Activated naive CD8-positive, alpha-beta T cell treated with anti-CD3 and anti-CD28 coated beads, Interleukin-2, amount 50 U/mL, for 16 hours (primary cell): ENCODE data around the gene GFPT2.

ENCODE experiments used
- DNase-seq: peaks from one replicate; pipeline ENCODE4 v3.0.0-alpha.2; 2020; ENCODE audit warnings: low read depth, low spot score

Gene GFPT2

GRCh38 chr5:180350711-180351465, 2.2 kb downstream of the GFPT2 start:
- no peak for DNase-seq

DNA sequence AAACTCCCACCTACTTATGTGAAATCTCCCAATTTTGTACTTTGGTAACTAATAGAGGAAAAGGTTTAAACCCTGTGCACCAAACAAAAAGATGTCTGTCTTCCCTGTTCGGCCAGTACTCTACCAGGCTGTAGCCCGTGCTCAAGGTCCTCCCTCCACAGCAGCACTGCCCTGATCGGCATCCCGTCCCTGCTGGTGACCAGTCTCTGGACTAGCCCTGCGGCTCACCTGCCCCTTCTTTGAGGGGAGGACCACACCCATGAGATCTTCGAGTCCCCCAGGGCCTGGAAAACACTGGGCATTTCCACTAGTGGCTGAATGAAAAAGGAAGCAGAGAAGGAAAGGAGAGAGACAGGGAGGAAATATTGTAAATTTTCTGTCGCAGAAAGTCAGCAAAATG, 2.8 kb downstream of the GFPT2 start:
- DNase-seq, result no peak

DNA sequence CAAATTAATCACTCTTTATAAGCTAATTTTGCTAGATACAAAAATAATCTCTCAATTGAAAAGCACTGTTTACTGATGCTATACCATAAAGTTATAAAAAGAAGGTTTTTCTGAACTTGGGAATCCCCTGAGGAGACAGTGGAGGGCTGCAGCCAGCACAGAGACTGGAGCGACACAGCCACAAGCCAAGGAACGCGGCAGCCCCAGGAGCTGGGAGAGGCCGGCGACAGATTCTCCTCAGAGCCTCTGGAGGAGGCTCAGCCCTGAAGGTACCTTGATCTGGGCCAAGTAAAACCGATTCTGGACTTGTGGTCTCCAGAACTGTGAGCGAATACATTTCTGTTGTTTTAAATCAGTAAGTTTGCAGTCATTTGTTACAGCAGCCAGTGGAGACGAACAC, 3.7 kb downstream of the GFPT2 start:
- DNase-seq, result no peak

DNA sequence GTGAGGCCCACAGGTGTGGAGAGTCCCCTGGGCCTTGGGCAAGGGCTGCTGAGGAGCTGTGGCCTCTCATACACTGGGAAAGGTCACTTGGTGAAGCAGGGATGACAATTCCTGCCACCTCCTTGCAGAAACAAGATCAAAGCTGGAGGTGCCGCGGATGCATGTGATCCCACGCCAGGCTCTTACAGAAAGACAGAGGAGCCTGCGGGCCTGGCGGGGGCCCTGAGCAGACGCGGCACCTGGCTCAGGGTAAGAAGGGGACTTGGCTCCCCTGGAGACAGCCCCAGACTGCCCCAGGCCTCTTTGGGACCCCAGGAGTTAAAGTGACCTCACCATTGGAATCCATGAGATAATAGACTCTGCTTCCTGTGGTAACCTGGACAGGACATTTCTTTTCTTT, 4.8 kb downstream of the GFPT2 start:
- no peak for DNase-seq

DNA sequence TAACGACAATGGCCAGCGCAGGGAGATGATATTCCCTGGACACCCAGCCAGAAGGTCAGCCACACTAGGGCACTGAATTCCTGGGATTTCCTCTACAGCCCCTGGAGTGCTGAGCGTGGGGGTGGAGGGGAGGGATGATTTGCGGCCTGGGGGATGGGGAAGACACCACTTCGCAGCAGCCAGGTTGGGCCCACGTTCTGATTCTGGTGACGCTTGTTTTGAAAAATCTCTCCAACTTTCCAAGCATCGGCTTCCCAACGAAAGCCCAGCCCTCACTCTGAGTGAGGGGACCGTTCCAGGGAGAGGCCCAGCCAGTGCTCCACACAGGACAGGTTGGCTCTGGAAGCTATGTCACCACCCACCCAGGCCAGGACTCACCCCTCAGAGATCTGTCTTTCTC, 5.4 kb downstream of the GFPT2 start:
- no peak for DNase-seq

DNA sequence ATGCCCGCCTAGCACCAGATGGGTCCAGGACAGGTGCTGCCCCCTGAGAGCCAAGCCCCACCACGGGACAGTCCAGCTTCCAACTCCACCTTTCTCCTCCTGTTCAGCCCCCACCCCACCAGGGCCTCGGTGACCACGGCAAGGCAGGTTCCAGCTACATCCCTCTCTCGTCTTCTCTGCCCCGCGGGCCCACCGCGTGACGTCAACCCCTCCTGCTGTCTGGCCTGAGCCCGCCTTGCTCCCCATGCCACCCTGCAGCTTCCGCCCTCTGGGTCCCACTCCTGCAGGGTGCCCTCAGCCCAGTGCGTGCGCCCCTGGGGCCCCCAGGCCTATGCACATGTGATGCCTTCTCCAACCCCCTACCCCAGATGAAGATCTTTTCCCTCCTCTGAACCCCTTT, 6.8 kb downstream of the GFPT2 start:
- DNase-seq, result no peak

DNA sequence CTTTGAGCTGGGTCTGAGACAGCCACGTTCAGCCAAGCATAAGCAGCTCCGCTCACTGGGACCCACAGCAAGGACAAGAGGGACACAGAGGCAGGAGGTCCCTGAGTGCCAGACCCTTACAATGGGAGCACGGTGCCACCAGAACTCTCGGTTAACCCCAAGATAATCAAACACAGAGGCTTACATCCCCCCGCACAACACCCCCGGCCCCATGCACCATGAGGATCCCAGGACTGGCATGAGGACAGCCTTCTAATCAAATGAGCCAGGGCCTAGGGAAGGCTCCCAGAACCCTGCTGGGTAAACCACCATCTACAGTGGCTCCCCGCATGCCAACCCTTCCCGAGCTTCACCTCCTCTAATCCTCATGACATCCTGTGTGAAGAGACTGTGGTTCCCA, 7.4 kb downstream of the GFPT2 start:
- DNase-seq, result no peak

- DNase-seq, result no peak
These were observed 8.0 kb downstream of the GFPT2 start for GRCh38 chr5:180345186-180345585.

- no peak for DNase-seq
These were observed 8.5 kb downstream of the GFPT2 start for GRCh38 chr5:180344696-180344999.

- DNase-seq, result no peak
These were observed 9.1 kb downstream of the GFPT2 start for GRCh38 chr5:180343831-180344695.

GRCh38 chr5:180343110-180343830, 9.9 kb downstream of the GFPT2 start:
- no peak for DNase-seq

- no peak for DNase-seq
These were observed 11.5 kb downstream of the GFPT2 start for GRCh38 chr5:180341595-180341994.

GRCh38 chr5:180340856-180341255, 12.3 kb downstream of the GFPT2 start:
- DNase-seq, result no peak

DNA sequence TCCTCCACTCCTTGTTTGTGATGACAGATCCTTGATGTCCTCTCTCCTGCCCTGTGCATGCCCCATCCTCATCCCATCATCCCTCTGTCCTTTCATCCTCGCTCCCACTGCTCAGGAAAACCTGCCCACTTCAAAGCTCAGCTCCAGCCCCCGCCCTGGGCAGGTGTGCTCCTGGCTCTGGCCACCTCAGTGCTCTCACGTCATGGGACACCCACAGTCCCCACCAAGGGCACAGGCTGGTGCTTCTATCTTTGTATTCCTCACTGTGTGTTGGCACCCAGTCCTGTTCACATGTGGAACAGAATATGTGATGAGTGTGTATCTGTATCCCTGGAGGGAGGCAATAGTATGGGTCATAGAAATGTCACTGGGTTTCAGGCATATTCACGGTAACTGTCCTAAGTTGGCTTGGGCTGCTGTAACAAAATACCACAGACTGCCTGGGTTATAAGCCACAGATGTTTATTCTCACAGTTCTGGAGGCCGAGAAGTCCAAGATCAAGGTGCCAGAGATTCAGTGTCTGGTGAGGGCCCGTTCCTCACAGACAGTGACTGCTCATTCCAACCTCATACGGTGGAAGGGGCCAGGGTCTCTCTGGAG, 13.5 kb downstream of the GFPT2 start:
- DNase-seq, result no peak

DNA sequence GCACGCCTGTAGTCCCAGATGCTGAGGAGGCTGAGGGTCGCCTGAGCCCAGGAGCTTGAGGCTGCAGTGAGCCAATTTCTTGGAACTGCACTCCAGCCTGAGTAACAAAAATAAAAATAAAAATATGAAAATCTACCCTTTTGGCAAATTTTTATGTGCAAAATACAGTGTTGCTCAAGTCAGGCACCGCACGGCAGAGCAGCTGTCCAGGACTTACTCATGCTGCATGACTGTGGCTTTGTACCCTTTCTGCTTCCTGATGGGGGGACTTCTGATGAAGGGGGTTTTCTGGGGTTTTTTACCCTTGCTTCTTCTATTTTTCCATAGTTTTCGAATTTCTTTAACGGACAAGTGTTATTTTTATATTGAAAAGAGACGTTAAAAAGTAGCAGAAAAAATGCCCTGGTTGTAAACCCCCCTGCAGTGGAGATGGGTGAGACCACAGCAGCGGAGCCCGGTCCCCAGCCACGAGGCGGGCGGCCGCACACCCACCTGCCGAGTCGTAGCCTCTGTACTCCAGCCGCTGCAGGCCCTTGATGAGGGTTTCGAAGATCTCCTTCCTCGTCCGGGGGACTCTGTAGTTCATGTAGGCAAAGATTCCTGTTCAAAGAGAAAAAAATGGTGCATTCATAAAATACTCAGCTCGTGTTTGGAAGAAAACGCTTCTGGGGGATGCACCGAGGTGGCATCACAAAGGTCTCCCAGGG, 15.0 kb downstream of the GFPT2 start:
- DNase-seq, result no peak

GRCh38 chr5:180336234-180337020, 16.7 kb downstream of the GFPT2 start:
- DNase-seq, result no peak

DNA sequence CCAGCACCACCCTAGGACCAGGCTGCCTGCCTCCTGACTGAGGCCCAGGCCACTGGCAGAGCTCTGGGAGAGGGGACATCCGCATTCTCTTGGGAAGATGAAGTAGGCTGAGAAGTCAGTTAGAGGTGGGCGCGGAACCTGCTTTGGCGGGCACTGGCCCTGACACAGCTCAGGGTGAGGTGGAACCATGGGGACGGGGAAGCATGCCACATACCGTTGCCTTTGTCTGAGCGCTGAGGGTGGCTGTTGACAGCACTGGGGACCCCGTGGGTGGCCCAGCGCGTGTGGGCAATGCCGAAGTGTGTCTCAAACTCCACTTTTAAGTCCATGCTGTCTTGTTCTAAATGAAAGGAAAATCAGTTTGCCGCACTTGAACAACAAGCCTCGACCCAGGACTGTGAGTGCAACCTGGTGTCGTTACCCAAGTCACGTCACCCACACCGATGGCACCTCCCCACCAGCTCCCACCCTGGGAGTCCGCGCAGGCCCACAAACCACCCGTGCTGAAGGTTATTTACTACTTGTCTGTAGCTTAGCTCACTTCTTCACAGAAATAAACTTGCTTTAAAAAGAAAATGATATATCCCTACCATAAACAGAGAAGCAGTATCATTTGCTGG, 17.4 kb downstream of the GFPT2 start:
- no peak for DNase-seq

DNA sequence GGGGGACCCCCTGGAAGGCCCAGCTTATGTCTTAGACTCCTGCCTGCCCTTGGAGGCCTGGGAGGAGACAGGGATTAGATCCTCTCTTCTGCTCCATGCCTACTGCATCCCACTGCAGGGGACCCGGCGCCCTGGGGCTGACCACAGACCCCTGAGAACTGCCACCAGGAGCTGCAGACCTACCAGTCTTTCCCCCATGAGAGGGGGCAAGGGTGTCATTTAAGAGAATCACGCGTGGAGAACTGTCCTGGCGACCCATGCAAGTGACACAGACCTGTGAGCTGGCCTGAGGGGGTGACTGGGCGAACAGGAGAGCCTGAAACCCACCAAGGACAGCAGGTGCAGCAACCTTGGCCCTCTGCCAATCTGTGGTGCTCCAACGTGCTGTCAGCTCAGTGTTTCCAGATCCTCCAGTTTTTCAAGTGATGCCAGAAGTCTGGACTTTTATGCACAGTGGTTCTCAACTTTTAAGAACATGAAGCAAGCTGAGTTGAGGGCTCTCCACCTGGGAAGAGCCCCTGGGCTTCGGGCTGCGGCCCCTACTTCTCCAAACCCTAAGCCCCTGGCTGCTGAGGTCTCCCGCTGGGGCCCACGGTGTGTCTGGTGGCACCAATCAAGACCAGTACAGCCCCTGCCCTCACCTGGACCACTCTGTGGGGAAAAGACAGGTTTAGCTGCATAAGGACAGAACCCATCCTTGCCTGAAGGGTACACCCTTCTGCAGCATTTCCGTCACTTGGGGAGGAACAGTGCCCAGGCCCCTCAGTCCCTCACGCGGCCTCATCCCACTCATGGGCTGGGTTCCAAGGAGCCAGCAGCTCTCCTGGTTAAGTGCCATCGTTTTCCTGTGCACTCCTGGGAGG, 18.2 kb downstream of the GFPT2 start:
- no peak for DNase-seq

DNA sequence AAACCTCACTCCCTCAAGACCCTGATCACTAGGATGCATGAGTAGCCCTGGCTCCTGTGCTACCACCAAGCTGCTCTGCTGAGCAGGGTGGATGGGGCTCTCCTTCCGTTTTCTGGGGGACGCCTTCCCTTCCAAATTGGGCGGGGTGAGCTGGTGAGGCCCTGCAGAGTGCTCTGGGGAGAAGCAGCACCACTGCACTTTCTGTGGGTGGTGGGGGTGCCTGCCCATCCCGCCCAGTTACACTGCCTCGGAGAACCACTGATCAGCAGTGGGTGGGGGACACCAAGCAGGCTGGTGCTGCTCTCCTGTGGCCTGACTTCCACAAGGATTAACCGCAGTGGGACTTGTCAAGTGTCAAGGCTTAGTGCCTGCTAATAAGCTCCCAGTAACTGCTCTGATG, 19.0 kb downstream of the GFPT2 start:
- DNase-seq, result no peak
